Tibial artery (tissue), 4 donors: ENCODE data around the gene VAV2.

Experiments
- DNase-seq, 2 donors: peaks; one replicate each; pipeline ENCODE4 v3.0.0-alpha.2; 2019
- H3K27ac ChIP-seq, 2 donors: fragments of 200-600 bp; sonication (generic) in 1 of 2; 1 replicate in 1 of 2; 2 replicates in 1 of 2; pipeline ENCODE4 v1.5.1; 2018 to 2019; ENCODE audit warnings: mild to moderate bottlenecking in 1 of 2
- H3K27me3 ChIP-seq, 2 donors: fragments of 200-600 bp; sonication (generic) in 1 of 2; one replicate each; pipeline versions ENCODE4 v1.5.1 to v1.6.0; 2016 to 2019
- H3K36me3 ChIP-seq, 3 donors: fragments of 200-600 bp; sonication (generic) in 2 of 3; one replicate each; pipeline ENCODE4 v1.5.1; 2016 to 2019; ENCODE audit warnings: mild to moderate bottlenecking in 2 of 3
- H3K4me1 ChIP-seq, 4 donors: fragments of 200-600 bp; sonication (generic) in 2 of 4; 1 replicate in 3 of 4; 2 replicates in 1 of 4; pipeline ENCODE4 v1.5.1; 2016 to 2019
- H3K4me3 ChIP-seq, 2 donors: fragments of 200-600 bp; sonication (generic) in 1 of 2; 1 replicate in 1 of 2; 2 replicates in 1 of 2; pipeline ENCODE4 v1.5.1; 2018 to 2019; ENCODE audit warnings: mild to moderate bottlenecking in 2 of 2
- H3K9me3 ChIP-seq, 3 donors: fragments of 200-600 bp; sonication (generic) in 1 of 3; one replicate each; pipeline ENCODE4 v1.5.1; 2016 to 2019
- CTCF ChIP-seq, 2 experiments: fragments of 200-600 bp in 1 of 2; fragments of 450-650 bp in 1 of 2; IDR thresholded peaks; one replicate each; pipeline ENCODE4 v1.5.1; 2017 to 2019; ENCODE audit warnings: antibody characterized with exemption in 2 of 2, mild to moderate bottlenecking in 1 of 2, moderate library complexity in 1 of 2
- intact Hi-C: fragments of 100-400 bp; cut with DNase I; formaldehyde crosslinking; loops from one replicate; pipeline ENCODE4 v1.15.0; 2023; ENCODE audit warnings: low total_unique reads

The VAV2 gene

DNA sequence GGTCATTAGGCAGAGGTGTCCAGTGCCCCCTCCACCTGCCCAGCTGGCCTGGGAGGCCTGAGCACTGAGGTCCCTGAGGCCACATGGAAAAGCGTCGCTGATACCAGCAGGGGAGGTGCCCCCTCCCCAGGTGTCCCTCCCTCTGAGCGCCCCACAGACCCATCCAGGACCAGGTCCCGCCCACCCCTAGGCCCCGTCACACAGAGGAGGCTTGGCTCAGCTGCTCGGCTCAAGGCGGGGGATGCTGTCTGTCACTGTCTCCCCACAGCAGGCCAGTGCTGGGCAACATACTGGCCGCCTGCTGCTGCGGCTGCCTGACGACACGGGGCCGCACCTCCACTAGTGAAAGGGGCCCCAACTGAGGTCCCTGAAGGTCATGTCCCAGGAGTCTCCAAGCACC, 71.7 kb downstream of the VAV2 start:
- TF ChIP-seq CTCF (IDR thresholded peaks at IDR 0.05), result no peak
- no peak overlapping the region for H3K4me3 ChIP-seq
- no peaks in the 10 kb centered on the region for H3K9me3 ChIP-seq
- H3K36me3 ChIP-seq, result no peaks in the 10 kb centered on the region
- H3K4me1 ChIP-seq, result peaks cover 0 to 22% (median 12%) of the 10 kb centered on the region in 4 donors
- no peaks in the 10 kb centered on the region for H3K27me3 ChIP-seq
- no peak overlapping the region for H3K27ac ChIP-seq
- intact Hi-C loops, result loop anchor here (5.0 kb wide), 1 partner anchor 1327 kb away; no protein-coding TSS in a partner anchor
- DNase-seq, result no peak

DNA sequence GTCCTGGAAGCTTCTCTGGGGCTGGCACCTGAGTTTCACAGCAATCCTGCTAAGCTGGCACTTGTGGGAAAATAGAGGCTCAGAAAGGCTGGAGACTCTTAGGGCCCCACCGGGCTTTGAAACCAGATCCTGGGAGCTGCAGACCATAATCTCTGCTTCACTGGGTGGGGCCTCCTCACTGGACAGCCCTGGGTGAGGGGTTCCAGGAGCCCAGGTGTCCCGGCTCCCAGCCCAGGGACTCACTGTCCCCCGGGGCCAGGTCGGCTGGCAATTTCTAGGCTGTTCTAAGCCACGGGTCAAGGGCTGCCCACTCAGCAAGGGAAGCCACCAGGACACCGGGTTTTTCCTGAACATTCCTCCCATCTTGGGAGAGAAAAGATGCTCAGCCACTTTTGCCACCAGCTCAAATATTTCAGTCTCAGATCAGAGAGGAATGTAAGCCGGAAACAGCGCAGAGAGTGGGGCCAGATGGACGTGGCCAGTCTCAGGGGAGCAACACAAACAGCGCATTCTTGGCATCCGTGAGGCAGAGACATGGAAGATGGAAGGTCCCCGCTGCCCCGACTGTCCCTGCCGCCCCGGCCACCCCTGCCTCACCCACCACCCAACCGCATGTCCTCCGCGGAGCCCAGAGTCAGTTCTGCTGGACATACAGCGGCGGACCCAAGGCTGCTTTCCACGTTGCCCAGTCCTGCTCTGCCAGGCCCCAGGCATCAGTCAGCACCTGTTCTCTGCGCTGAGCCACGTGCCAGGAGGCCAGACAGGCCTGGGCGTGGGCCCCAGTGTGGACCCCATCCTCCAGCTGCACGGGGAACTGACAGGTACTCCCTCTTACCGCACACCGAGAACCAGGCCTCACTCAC, 72.6 kb downstream of the VAV2 start:
- no peak for DNase-seq
- Histone ChIP-seq H3K36me3 (no peaks in the 10 kb centered on the region), H3K27ac (no peak overlapping the region), H3K4me3 (no peak overlapping the region), H3K27me3 (no peaks in the 10 kb centered on the region), H3K9me3 (no peaks in the 10 kb centered on the region), H3K4me1 (peaks cover 0 to 22% (median 12%) of the 10 kb centered on the region in 4 donors)
- intact Hi-C loops, result loop anchor here (5.0 kb wide), 1 partner anchor 1328 kb away; no protein-coding TSS in a partner anchor
- no peak for TF ChIP-seq CTCF (IDR thresholded peaks at IDR 0.05)

DNA sequence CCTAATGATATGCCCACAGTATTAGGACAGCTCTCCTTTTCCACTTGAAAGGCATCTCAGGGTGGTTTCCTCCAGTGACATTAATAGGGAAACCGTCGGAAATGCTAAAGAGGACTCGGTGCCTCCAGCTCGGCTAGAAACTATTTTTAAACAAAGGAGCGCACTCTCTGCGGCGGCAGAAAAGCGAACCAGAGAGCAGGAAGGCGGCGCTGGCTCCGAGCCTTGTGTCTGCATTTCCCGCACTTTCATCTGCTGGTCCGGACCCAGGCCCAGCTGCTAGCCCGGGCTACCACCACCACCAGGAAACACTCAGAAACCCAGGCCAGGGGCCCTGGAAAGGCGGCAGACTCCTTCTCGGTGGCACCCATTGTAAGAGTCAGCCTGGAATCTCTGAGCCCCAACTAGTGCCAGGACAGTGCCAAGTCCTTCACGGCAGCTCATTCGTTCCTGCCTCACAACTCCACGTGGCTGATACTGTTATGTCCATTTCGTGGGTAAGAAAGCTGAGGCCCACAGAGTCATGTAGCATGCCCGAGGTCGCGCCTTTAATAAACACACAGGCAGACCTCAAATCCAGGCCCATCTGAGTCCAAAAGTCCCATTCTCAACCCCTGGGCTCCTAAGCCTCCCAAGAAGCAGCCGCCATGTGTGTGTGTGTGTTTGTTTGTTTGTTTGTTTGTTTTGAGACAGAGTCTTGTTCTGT, 73.9 kb downstream of the VAV2 start:
- Histone ChIP-seq H3K36me3 (no peaks in the 10 kb centered on the region), H3K27ac (no peak overlapping the region), H3K4me3 (no peak overlapping the region), H3K4me1 (peaks cover 0 to 22% (median 12%) of the 10 kb centered on the region in 4 donors), H3K9me3 (no peaks in the 10 kb centered on the region), H3K27me3 (no peaks in the 10 kb centered on the region)
- DNase-seq, result no peak
- no peak for TF ChIP-seq CTCF (IDR thresholded peaks at IDR 0.05)
- intact Hi-C loops, result no loop called here

- Histone ChIP-seq H3K9me3 (no peaks in the 10 kb centered on the region), H3K27me3 (no peaks in the 10 kb centered on the region), H3K4me3 (no peak overlapping the region), H3K4me1 (peaks cover 0 to 22% (median 12%) of the 10 kb centered on the region in 4 donors), H3K36me3 (no peaks in the 10 kb centered on the region), H3K27ac (no peak overlapping the region)
- TF ChIP-seq CTCF (IDR thresholded peaks at IDR 0.05), result no peak
- DNase-seq, result no peak
- intact Hi-C loops, result no loop called here
Measured at GRCh38 chr9:133917375-133917774, 74.7 kb downstream of the VAV2 start.

DNA sequence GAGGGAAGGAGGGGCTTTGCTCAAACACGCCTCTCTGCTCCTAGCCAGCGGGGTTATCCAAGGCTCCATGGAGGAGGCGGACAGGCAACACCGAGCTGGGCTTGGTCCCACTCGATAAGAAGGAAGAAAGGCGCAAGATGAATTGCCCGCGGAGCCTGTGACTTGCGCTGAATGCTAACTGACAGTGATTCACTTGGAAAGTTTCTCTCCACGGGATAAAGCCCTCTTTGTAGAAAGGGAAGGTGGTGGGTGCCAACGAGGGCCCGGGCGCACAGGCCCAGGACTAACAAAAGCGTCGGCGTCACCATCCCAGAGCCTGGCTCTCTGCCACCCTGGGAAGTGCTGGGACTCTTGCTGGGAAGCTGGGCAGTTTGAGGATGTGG, 76.0 kb downstream of the VAV2 start:
- Histone ChIP-seq H3K27ac (no peak overlapping the region), H3K4me1 (peaks cover 0 to 22% (median 12%) of the 10 kb centered on the region in 4 donors), H3K9me3 (no peaks in the 10 kb centered on the region), H3K4me3 (no peak overlapping the region), H3K36me3 (no peaks in the 10 kb centered on the region), H3K27me3 (no peaks in the 10 kb centered on the region)
- no peak for TF ChIP-seq CTCF (IDR thresholded peaks at IDR 0.05)
- intact Hi-C loops, result no loop called here
- DNase-seq, result no peak
